Measurements from ENCODE around the gene PPP1R16B.

DNA sequence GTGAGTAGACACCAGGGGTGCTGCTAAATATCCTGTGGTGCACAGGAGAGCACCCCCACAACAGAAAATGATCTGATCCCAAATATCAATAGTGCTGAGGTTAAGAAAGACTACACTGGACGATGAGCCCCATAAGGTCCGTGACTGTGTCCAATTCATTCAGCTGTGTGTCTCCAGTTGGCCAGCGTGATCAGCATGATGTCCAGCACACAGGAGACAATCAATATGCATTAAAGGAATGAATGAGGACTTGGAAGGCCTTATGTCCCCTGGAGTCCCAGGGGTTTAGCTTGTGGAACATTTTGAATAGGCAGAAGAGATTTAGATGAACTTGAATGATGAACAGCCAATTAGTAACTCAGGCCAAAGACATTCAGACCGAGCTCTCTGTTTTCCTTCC lies 6.3 kb downstream of the PPP1R16B start:
- TF ChIP-seq FOXP2 (optimal IDR thresholded peaks at IDR 0.05; ENCODE audit: borderline replicate concordance, extremely low read depth, extremely low read length, insufficient read depth) (no peak), TAF1 (IDR thresholded peaks at IDR 0.05; ENCODE audit: borderline replicate concordance, insufficient read depth, low read length) (no peak), SIN3A (IDR thresholded peaks at IDR 0.05; ENCODE audit: borderline replicate concordance, insufficient read depth, low read length) (no peak)
- TF ChIP-seq, protein P1, sequence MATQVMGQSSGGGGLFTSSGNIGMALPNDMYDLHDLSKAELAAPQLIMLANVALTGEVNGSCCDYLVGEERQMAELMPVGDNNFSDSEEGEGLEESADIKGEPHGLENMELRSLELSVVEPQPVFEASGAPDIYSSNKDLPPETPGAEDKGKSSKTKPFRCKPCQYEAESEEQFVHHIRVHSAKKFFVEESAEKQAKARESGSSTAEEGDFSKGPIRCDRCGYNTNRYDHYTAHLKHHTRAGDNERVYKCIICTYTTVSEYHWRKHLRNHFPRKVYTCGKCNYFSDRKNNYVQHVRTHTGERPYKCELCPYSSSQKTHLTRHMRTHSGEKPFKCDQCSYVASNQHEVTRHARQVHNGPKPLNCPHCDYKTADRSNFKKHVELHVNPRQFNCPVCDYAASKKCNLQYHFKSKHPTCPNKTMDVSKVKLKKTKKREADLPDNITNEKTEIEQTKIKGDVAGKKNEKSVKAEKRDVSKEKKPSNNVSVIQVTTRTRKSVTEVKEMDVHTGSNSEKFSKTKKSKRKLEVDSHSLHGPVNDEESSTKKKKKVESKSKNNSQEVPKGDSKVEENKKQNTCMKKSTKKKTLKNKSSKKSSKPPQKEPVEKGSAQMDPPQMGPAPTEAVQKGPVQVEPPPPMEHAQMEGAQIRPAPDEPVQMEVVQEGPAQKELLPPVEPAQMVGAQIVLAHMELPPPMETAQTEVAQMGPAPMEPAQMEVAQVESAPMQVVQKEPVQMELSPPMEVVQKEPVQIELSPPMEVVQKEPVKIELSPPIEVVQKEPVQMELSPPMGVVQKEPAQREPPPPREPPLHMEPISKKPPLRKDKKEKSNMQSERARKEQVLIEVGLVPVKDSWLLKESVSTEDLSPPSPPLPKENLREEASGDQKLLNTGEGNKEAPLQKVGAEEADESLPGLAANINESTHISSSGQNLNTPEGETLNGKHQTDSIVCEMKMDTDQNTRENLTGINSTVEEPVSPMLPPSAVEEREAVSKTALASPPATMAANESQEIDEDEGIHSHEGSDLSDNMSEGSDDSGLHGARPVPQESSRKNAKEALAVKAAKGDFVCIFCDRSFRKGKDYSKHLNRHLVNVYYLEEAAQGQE (IDR thresholded peaks at IDR 0.05; ENCODE audit: insufficient read depth in 1 of 2, low read depth in 2 of 2, low read length in 2 of 2): no peak
